ENCODE measurements around the gene TM2D3. TPM values are rescaled to one million over a fixed set of nuclear protein-coding genes. Genes with fewer than 3 reads are reported as not detected.

TM2D3 gene
- total RNA-seq, 1 experiment from 2014 or later = 35.2 TPM

GRCh38 chr15:101651554-101652097 is 555 bp downstream of the TM2D3 start:
- Histone ChIP-seq H2AFZ (ENCODE audit: low read depth, low read length, poor library complexity, severe bottlenecking) (no peak overlapping the region), H3K9ac (ENCODE audit: low read length) (peak overlapping the region; percentile 86), H3K4me1 (ENCODE audit: control insufficient read depth in 1 of 2, insufficient read depth in 2 of 2, low read length in 2 of 2) (peaks cover 6 to 18% of the 10 kb centered on the region in 2 experiments; a peak in 2 of 4 replicates), H3K9me2 (ENCODE audit: insufficient read depth) (no peaks in the 10 kb centered on the region), H3K27me3 (ENCODE audit: insufficient read depth, low read length) (no peaks in the 10 kb centered on the region), H3K36me3 (ENCODE audit: control insufficient read depth in 1 of 2, insufficient read depth in 2 of 2, low read length in 2 of 2) (peaks cover 11 to 19% of the 10 kb centered on the region in 2 experiments; a peak in 2 of 4 replicates), H3K27ac (ENCODE audit: low read depth, low read length) (peak overlapping the region; percentile 94), H3K4me2 (ENCODE audit: low read length) (peak overlapping the region; percentile 86), H3K4me3 (replicated peaks in 1 of 2; ENCODE audit: low read depth in 1 of 2, low read length in 2 of 2) (peak overlapping the region; percentile 88 to 92), H3K79me2 (ENCODE audit: insufficient read depth, low read length) (peaks cover 53% of the 10 kb centered on the region), H4K20me1 (ENCODE audit: insufficient read depth) (no peaks in the 10 kb centered on the region), H3K9me3 (ENCODE audit: control insufficient read depth in 1 of 2, insufficient read depth in 1 of 2, low read depth in 1 of 2, low read length in 2 of 2) (no peaks in the 10 kb centered on the region)
- ChIA-PET POLR2A (no interaction called here), RAD21 (ENCODE audit: low non-redundant PET in 1 of 2, low total read pairs in 2 of 2, uncharacterized antibody in 2 of 2, unreplicated experiment in 2 of 2) (no interaction called here), CTCF (no interaction called here)
- no peak for TF ChIP-seq ATF3 (IDR thresholded peaks at IDR 0.05)
- no peak for TF ChIP-seq MAX (IDR thresholded peaks at IDR 0.05)
- TF ChIP-seq ZBTB33 (IDR thresholded peaks at IDR 0.05; ENCODE audit: extremely low read depth, insufficient replicate concordance, low read length) = no peak
- TF ChIP-seq REST (IDR thresholded peaks at IDR 0.05; ENCODE audit: low read depth) = no peak
- no peak for TF ChIP-seq JUND (IDR thresholded peaks at IDR 0.05)
- no peak for TF ChIP-seq TCF7L2 (IDR thresholded peaks at IDR 0.05; ENCODE audit: borderline replicate concordance, extremely low read depth, insufficient read depth, insufficient read length)
- no peak for TF ChIP-seq SIN3A (IDR thresholded peaks at IDR 0.05; ENCODE audit: low read depth)
- TF ChIP-seq EZH2phosphoT487 (IDR thresholded peaks at IDR 0.05; ENCODE audit: borderline replicate concordance) = no peak
- no peak for TF ChIP-seq SP1 (IDR thresholded peaks at IDR 0.05; ENCODE audit: low read depth)
- peak; percentile 71 for ATAC-seq
- no peak for DNase-seq (ENCODE audit: low read depth, low spot score)
- BruUV-seq (replicated peaks) = no TSS peak
- intact Hi-C loops (cut with micrococcal nuclease) = loop anchor here (2.0 kb wide), 1 partner anchor 351 kb away; no protein-coding TSS in a partner anchor

Data from HCT116 (cell line).